BE2C (cell line): ENCODE results near the gene CPNE8.

Experiments
- DNase-seq: peaks from one replicate; pipeline ENCODE4 v3.0.0-alpha.2; 2020
- H3K27me3 ChIP-seq: fragments of 250-450 bp; sonication (Bioruptor Pico); 2 replicates; pipeline ENCODE4 v1.5.1; 2020; ENCODE audit warnings: mild to moderate bottlenecking
- H3K36me3 ChIP-seq: fragments of 250-450 bp; sonication (Bioruptor Pico); 2 replicates; pipeline ENCODE4 v1.5.1; 2020; ENCODE audit warnings: mild to moderate bottlenecking
- H3K4me1 ChIP-seq: fragments of 250-450 bp; sonication (Bioruptor Pico); 2 replicates; pipeline ENCODE4 v1.5.1; 2020
- H3K4me3 ChIP-seq: 2 replicates; pipeline ENCODE4 v1.5.1; 2011; ENCODE audit warnings: low read depth, low read length
- H3K9me3 ChIP-seq: fragments of 250-450 bp; sonication (Bioruptor Pico); 2 replicates; pipeline ENCODE4 v1.5.1; 2020
- TF ChIP-seq, protein P1 (sequence below): IDR thresholded peaks from 2 replicates; pipeline ENCODE4 v1.5.1; 2012; ENCODE audit warnings: mild to moderate bottlenecking, low read depth, low read length

The CPNE8 gene

DNA sequence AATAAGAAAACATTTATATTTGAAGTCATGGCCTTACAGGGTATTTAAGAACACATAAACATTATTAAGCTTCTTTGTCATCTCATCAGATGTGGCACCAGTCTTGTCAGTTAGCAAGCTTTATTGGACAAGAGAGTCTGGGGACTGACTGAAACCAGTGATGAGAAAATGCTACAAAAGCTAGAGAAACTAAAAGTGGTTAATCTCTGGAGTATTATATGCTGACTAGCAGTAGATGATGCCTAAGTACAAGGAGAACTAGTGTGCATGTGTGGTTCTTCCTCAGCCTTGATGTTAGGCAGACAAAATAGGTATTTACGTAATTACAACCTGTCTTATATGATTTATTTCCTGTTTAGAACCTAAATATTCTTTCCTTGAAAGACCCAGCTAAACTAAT lies 176.5 kb downstream of the CPNE8 start:
- H3K4me1 ChIP-seq, result peaks cover 4% of the 10 kb centered on the region
- H3K4me3 ChIP-seq, result no peak overlapping the region
- no peaks in the 10 kb centered on the region for H3K9me3 ChIP-seq
- no peaks in the 10 kb centered on the region for H3K27me3 ChIP-seq
- peaks cover 4% of the 10 kb centered on the region for H3K36me3 ChIP-seq
- no peak for DNase-seq
- TF ChIP-seq, protein P1, sequence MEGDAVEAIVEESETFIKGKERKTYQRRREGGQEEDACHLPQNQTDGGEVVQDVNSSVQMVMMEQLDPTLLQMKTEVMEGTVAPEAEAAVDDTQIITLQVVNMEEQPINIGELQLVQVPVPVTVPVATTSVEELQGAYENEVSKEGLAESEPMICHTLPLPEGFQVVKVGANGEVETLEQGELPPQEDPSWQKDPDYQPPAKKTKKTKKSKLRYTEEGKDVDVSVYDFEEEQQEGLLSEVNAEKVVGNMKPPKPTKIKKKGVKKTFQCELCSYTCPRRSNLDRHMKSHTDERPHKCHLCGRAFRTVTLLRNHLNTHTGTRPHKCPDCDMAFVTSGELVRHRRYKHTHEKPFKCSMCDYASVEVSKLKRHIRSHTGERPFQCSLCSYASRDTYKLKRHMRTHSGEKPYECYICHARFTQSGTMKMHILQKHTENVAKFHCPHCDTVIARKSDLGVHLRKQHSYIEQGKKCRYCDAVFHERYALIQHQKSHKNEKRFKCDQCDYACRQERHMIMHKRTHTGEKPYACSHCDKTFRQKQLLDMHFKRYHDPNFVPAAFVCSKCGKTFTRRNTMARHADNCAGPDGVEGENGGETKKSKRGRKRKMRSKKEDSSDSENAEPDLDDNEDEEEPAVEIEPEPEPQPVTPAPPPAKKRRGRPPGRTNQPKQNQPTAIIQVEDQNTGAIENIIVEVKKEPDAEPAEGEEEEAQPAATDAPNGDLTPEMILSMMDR, result no peak

DNA sequence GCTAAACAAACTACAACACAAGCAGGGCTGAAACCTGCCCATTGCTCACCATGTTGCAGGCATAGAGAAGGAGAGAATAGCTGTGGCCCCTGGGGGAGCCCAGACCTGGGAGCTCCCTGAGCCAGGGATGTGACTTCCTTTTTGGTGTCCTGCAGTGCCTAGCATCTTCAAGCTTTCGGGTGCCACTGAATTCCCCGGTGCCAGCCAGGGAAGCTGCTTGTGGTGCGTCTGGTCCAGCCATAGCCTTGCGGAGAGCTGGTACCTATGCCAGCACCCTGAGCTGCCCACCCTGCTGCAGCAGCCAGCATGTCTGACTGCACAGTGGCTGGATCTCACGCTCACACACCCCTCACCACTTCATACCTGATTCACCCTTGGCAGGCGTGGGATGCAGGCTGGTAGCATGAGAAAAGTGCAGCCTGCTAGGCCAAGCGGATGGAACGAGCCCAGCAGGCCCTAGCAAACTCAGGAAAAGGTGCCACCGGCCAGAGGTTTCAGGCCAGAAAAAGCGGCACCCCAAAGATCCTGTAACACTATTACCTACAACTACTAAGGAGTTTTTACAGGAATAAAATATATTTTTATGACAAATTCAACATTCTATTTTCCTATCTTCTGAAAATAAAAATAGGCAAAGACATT lies 183.7 kb downstream of the CPNE8 start:
- no peaks in the 10 kb centered on the region for H3K9me3 ChIP-seq
- no peaks in the 10 kb centered on the region for H3K27me3 ChIP-seq
- no peaks in the 10 kb centered on the region for H3K4me1 ChIP-seq
- peaks cover 31% of the 10 kb centered on the region for H3K36me3 ChIP-seq
- H3K4me3 ChIP-seq, result no peak overlapping the region
- TF ChIP-seq, protein P1, result no peak
- no peak for DNase-seq

DNA sequence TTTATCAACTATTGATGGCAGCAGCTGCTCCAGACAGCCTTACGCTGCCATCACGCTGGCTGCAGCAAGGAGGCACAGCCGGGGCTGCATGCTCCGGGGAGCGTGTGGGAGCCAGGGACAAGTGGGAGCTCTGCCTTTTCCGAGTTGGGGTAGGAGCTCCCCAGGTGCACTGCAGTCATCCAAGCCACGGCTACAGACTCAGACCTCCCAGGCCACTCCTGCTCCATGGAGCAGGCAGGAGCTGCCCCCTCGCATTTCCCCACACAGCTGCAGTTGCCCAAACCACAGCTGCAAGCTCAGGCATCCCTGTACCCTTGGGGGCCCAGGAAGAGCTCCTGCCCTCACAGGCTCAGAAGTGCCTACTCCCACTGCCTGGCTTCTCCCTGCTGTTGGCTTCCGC lies 184.7 kb downstream of the CPNE8 start:
- Histone ChIP-seq H3K4me3 (no peak overlapping the region), H3K27me3 (no peaks in the 10 kb centered on the region), H3K9me3 (no peaks in the 10 kb centered on the region), H3K4me1 (no peaks in the 10 kb centered on the region), H3K36me3 (peaks cover 31% of the 10 kb centered on the region)
- no peak for DNase-seq
- TF ChIP-seq, protein P1, result no peak

DNA sequence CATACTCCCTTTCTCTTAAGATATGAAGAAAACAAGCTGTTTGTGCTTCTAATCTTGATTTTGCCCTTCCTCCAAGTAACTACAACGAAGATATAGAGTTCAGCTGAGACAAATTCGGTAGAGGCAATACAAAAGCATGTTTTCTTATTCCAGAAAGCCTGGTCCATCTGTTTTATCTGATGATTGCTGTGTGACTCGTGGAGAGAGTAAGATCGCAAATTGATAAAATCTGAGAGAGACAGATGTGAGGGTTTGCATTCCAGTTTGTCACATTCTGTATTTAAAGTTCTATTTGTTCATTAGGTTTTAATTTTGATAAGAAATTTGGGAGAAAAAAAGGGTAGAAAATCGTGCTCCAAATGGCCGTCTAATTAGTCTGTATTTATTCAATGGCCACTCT lies 192.1 kb downstream of the CPNE8 start:
- Histone ChIP-seq H3K4me3 (no peak overlapping the region), H3K9me3 (no peaks in the 10 kb centered on the region), H3K36me3 (no peaks in the 10 kb centered on the region), H3K27me3 (no peaks in the 10 kb centered on the region), H3K4me1 (peaks cover 4% of the 10 kb centered on the region; the same call in 1 of the 2 replicates)
- no peak for DNase-seq
- TF ChIP-seq, protein P1, result no peak

DNA sequence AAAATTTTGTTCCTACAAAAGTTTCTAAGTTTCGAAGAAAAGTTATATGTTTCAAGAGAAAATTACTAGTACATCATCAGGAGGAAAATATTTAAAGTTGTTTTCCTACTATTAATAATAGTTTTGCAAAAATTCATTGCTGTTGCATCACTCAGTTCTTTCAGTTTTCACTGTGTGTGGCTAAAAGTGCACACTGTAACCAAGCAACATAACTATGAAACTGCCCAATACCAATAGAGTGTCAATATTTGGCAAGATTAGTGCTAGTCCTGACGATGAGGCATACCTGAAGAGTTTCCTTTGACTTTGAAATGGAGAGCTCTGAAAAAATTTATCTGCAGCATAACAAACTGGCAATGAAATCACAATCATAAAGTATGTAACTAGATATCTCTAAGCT lies 194.3 kb downstream of the CPNE8 start:
- Histone ChIP-seq H3K9me3 (no peaks in the 10 kb centered on the region), H3K27me3 (no peaks in the 10 kb centered on the region), H3K4me3 (no peak overlapping the region), H3K36me3 (no peaks in the 10 kb centered on the region), H3K4me1 (peaks cover 4% of the 10 kb centered on the region; the same call in 1 of the 2 replicates)
- TF ChIP-seq, protein P1, result no peak
- no peak for DNase-seq

DNA sequence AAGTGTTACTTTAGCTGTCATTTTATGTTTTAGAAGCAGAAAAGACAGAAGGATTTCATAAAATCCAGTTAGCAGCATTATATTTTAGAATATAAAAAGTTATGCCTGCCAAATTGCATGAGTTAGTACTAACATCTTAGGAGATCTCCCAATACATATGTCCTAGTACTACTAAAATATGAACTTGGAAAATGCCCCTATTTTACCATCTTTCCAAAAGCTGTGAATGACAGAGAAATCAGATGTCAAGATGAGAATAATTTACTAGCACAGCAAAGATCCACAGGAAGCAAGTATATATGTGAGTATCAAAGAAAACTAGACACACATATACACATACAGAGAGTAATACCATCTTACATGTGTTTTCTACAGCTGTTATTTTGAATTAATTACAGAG lies 196.9 kb downstream of the CPNE8 start:
- Histone ChIP-seq H3K36me3 (no peaks in the 10 kb centered on the region), H3K9me3 (no peaks in the 10 kb centered on the region), H3K4me1 (no peaks in the 10 kb centered on the region; the same call in none of the 2 replicates), H3K4me3 (no peak overlapping the region), H3K27me3 (no peaks in the 10 kb centered on the region)
- TF ChIP-seq, protein P1, result no peak
- DNase-seq, result no peak
